Activated CD8-positive, alpha-beta memory T cell treated with anti-CD3 and anti-CD28 coated beads, Interleukin-2, amount 10 ng/mL, durations not matched to agents 7 days and 5 days (primary cell): Measurements from ENCODE around the gene FAM171A1. TPM values are rescaled to one million over a fixed set of nuclear protein-coding genes. Genes with fewer than 3 reads are reported as not detected.

Experiments
- ATAC-seq: fragments of 150-1000 bp; cut with Tn5 transposase; one replicate; pipeline ENCODE4 v1.10.0; 2021; ENCODE audit warnings: moderate library complexity
- CTCF ChIA-PET: fragments of 350-600 bp; sonication (Branson Sonifier 250); formaldehyde crosslinking; loops from one replicate; lab custom pipeline; 2021; ENCODE audit warnings: antibody characterized with exemption; lab: Charles Lee
- DNase-seq: peaks from one replicate; pipeline ENCODE4 v3.0.0-alpha.2; 2020
- H3K27ac Mint-ChIP-seq: one replicate; pipeline ENCODE4 v1.8.0; 2021; ENCODE audit warnings: mild to moderate bottlenecking, mixed read lengths
- H3K27me3 Mint-ChIP-seq: one replicate; pipeline ENCODE4 v1.8.0; 2021; ENCODE audit warnings: mixed read lengths
- H3K36me3 Mint-ChIP-seq: one replicate; pipeline ENCODE4 v1.8.0; 2021; ENCODE audit warnings: mild to moderate bottlenecking, mixed read lengths
- H3K4me1 Mint-ChIP-seq: one replicate; pipeline ENCODE4 v1.8.0; 2021; ENCODE audit warnings: mixed read lengths
- H3K4me3 Mint-ChIP-seq: one replicate; pipeline ENCODE4 v1.8.0; 2021; ENCODE audit warnings: mild to moderate bottlenecking, moderate library complexity, mixed read lengths
- H3K9me3 Mint-ChIP-seq: one replicate; pipeline ENCODE4 v1.8.0; 2022; ENCODE audit warnings: low read depth, mixed read lengths
- total RNA-seq, 2 experiments: library from RNA; stranded (reverse); gene quantifications; one replicate each; pipeline ENCODE4 v1.2.3, GENCODE V29; 2021

FAM171A1 gene
- total RNA-seq, 2 experiments from 2014 or later = 0.68 to 2.9 TPM

GRCh38 chr10:15180736-15181135 lies 190.4 kb downstream of the FAM171A1 start:
- no peaks in the 10 kb centered on the region for H3K36me3 Mint-ChIP-seq
- peaks cover 5% of the 10 kb centered on the region for H3K4me1 Mint-ChIP-seq
- CTCF ChIA-PET = interaction anchor here (1.2 to 3.2 kb wide), 3 partner anchors 9 to 12 kb away, joined by 3 to 8 read pairs (median 4); partner anchors contain the start of gene NMT2
- no peaks in the 10 kb centered on the region for H3K9me3 Mint-ChIP-seq
- no peak overlapping the region for H3K27ac Mint-ChIP-seq
- no peak overlapping the region for H3K4me3 Mint-ChIP-seq
- DNase-seq = no peak
- H3K27me3 Mint-ChIP-seq = no peaks in the 10 kb centered on the region
- ATAC-seq = no peak

- Mint-ChIP-seq H3K36me3 (no peaks in the 10 kb centered on the region), H3K27ac (no peak overlapping the region), H3K9me3 (no peaks in the 10 kb centered on the region), H3K27me3 (no peaks in the 10 kb centered on the region), H3K4me3 (no peak overlapping the region), H3K4me1 (peaks cover 7% of the 10 kb centered on the region)
- no peak for ATAC-seq
- DNase-seq = no peak
- CTCF ChIA-PET = no interaction called here
Measured at GRCh38 chr10:15176269-15176668, 194.8 kb downstream of the FAM171A1 start.

GRCh38 chr10:15175587-15175986 lies 195.5 kb downstream of the FAM171A1 start:
- Mint-ChIP-seq H3K4me3 (no peak overlapping the region), H3K27ac (no peak overlapping the region)

GRCh38 chr10:15172306-15172840 lies 198.7 kb downstream of the FAM171A1 start:
- DNase-seq = no peak
- Mint-ChIP-seq H3K27ac (no peak overlapping the region), H3K27me3 (no peaks in the 10 kb centered on the region), H3K4me3 (no peak overlapping the region), H3K4me1 (peaks cover 33% of the 10 kb centered on the region), H3K36me3 (no peaks in the 10 kb centered on the region), H3K9me3 (no peaks in the 10 kb centered on the region)
- CTCF ChIA-PET = interaction anchor here (0.9 to 1.2 kb wide), 2 partner anchors 14 to 25 kb away, joined by 3 to 5 read pairs; no protein-coding TSS in a partner anchor
- no peak for ATAC-seq

More at GRCh38 chr10:15175587-15175986, 195.5 kb downstream of the FAM171A1 start:
- DNase-seq (no peak), ATAC-seq (no peak)
- H3K9me3 Mint-ChIP-seq = no peaks in the 10 kb centered on the region
- H3K36me3 Mint-ChIP-seq = no peaks in the 10 kb centered on the region
- H3K27me3 Mint-ChIP-seq = no peaks in the 10 kb centered on the region
- H3K4me1 Mint-ChIP-seq = peaks cover 13% of the 10 kb centered on the region
- CTCF ChIA-PET = no interaction called here

- H3K4me3 Mint-ChIP-seq = peak overlapping the region; percentile 70
- H3K27ac Mint-ChIP-seq = peak overlapping the region; percentile 97
- no peaks in the 10 kb centered on the region for H3K36me3 Mint-ChIP-seq
- H3K4me1 Mint-ChIP-seq = peaks cover 46% of the 10 kb centered on the region
- H3K27me3 Mint-ChIP-seq = no peaks in the 10 kb centered on the region
- CTCF ChIA-PET = interaction anchor here (0.7 to 2.2 kb wide), 6 partner anchors 23 to 201 kb away, joined by 3 to 10 read pairs (median 4); partner anchors contain the start of gene FAM171A1
- H3K9me3 Mint-ChIP-seq = no peaks in the 10 kb centered on the region
- peak; percentile 85 for DNase-seq
- peak; percentile 35 for ATAC-seq
Measured at GRCh38 chr10:15169555-15170401, 201.3 kb downstream of the FAM171A1 start.

- peak overlapping the region; percentile 97 for H3K27ac Mint-ChIP-seq
Measured at GRCh38 chr10:15168786-15169554, 202.1 kb downstream of the FAM171A1 start.

GRCh38 chr10:15168291-15168785 lies 202.8 kb downstream of the FAM171A1 start, which contains the start of gene NMT2:
Gene NMT2, minus strand, starts transcription at chr10:15168693. Its CDS starts 81 bp downstream, at chr10:15168612.
- H3K9me3 Mint-ChIP-seq = no peaks in the 10 kb centered on the region
- H3K36me3 Mint-ChIP-seq = no peaks in the 10 kb centered on the region
- ATAC-seq (peak; percentile 81), DNase-seq (no peak)
- H3K4me1 Mint-ChIP-seq = peaks cover 45% of the 10 kb centered on the region
- H3K4me3 Mint-ChIP-seq = peak within 1 kb of the TSS; percentile 82
- H3K27me3 Mint-ChIP-seq = no peaks in the 10 kb centered on the region
- peak within 1 kb of the TSS; percentile 97 for H3K27ac Mint-ChIP-seq
- CTCF ChIA-PET = interaction anchor here (0.6 to 2.2 kb wide), 15 partner anchors 12 to 196 kb away, joined by 3 to 13 read pairs (median 4); no protein-coding TSS in a partner anchor

More at GRCh38 chr10:15168786-15169554, 202.1 kb downstream of the FAM171A1 start:
- DNase-seq (peak; percentile 98), ATAC-seq (peak; percentile 73)
- Mint-ChIP-seq H3K4me3 (peak overlapping the region; percentile 70), H3K36me3 (no peaks in the 10 kb centered on the region), H3K9me3 (no peaks in the 10 kb centered on the region), H3K27me3 (no peaks in the 10 kb centered on the region), H3K4me1 (peaks cover 46% of the 10 kb centered on the region)
- CTCF ChIA-PET = interaction anchor here (0.6 to 2.2 kb wide), 12 partner anchors 12 to 197 kb away, joined by 3 to 10 read pairs (median 3); no protein-coding TSS in a partner anchor

- no peaks in the 10 kb centered on the region for H3K27me3 Mint-ChIP-seq
- H3K36me3 Mint-ChIP-seq = no peaks in the 10 kb centered on the region
- no peaks in the 10 kb centered on the region for H3K9me3 Mint-ChIP-seq
- H3K4me1 Mint-ChIP-seq = peaks cover 44% of the 10 kb centered on the region
- CTCF ChIA-PET = interaction anchor here (0.8 to 2.2 kb wide), 13 partner anchors 13 to 114 kb away, joined by 3 to 13 read pairs (median 4); no protein-coding TSS in a partner anchor
- peak overlapping the region; percentile 64 for H3K27ac Mint-ChIP-seq
- peak; percentile 72 for DNase-seq
- ATAC-seq = peak; percentile 30
- H3K4me3 Mint-ChIP-seq = peak overlapping the region; percentile 82
Measured at GRCh38 chr10:15167411-15168290, 203.4 kb downstream of the FAM171A1 start.

GRCh38 chr10:15166325-15166724 lies 204.8 kb downstream of the FAM171A1 start:
- CTCF ChIA-PET = interaction anchor here (0.7 to 1.9 kb wide), 4 partner anchors 41 to 328 kb away, joined by 3 to 13 read pairs (median 6); partner anchors contain the start of genes CDNF, HSPA14 and MSANTD7

GRCh38 chr10:15163253-15163828 lies 207.7 kb downstream of the FAM171A1 start:
- Mint-ChIP-seq H3K4me3 (no peak overlapping the region), H3K27me3 (no peaks in the 10 kb centered on the region), H3K9me3 (no peaks in the 10 kb centered on the region), H3K36me3 (peaks cover 2% of the 10 kb centered on the region), H3K4me1 (peaks cover 16% of the 10 kb centered on the region), H3K27ac (no peak overlapping the region)
- CTCF ChIA-PET = no interaction called here
- ATAC-seq (no peak), DNase-seq (no peak)

More at GRCh38 chr10:15166325-15166724, 204.8 kb downstream of the FAM171A1 start:
- DNase-seq (no peak), ATAC-seq (no peak)
- H3K4me3 Mint-ChIP-seq = peak overlapping the region; percentile 82
- H3K36me3 Mint-ChIP-seq = no peaks in the 10 kb centered on the region
- H3K9me3 Mint-ChIP-seq = no peaks in the 10 kb centered on the region
- peaks cover 39% of the 10 kb centered on the region for H3K4me1 Mint-ChIP-seq
- H3K27ac Mint-ChIP-seq = no peak overlapping the region
- H3K27me3 Mint-ChIP-seq = no peaks in the 10 kb centered on the region
